ENCODE results near the gene PPP4C.
"Not testable (repeated sequence)": the region's sequence is repeated elsewhere in the genome, so short reads cannot be mapped to it uniquely, and the experiment has no call there.

Gene PPP4C

GRCh38 chr16:30113711-30114333, 38.0 kb downstream of the PPP4C start:
- H3K9me3 ChIP-seq (ENCODE audit: control insufficient read depth in 1 of 2, low read length in 2 of 2): no peaks in the 10 kb centered on the region
- H3K27ac ChIP-seq (ENCODE audit: low read depth, low read length): peak overlapping the region; percentile 3
- H3K36me3 ChIP-seq (ENCODE audit: control insufficient read depth in 1 of 2, insufficient read depth in 2 of 2, low read length in 2 of 2): peaks cover 24 to 43% of the 10 kb centered on the region in 2 donors
- peaks cover 39 to 57% of the 10 kb centered on the region in 2 donors for H3K4me1 ChIP-seq (ENCODE audit: control insufficient read depth in 1 of 2, insufficient read depth in 2 of 2, low read length in 2 of 2)
- H3K27me3 ChIP-seq (ENCODE audit: control insufficient read depth in 1 of 2, insufficient read depth in 2 of 2, low read length in 2 of 2): no peaks in the 10 kb centered on the region
- no peak overlapping the region for H3K4me3 ChIP-seq (ENCODE audit: low read depth in 1 of 2, low read length in 2 of 2)
- H3K9ac ChIP-seq (ENCODE audit: low read depth in 1 of 2, low read length in 2 of 2): peak overlapping the region in 1 of 2 donors; percentile 29

GRCh38 chr16:30114411-30114810, 38.6 kb downstream of the PPP4C start:
- H3K27ac ChIP-seq (ENCODE audit: low read depth, low read length): no peak overlapping the region
- no peaks in the 10 kb centered on the region for H3K27me3 ChIP-seq (ENCODE audit: control insufficient read depth in 1 of 2, insufficient read depth in 2 of 2, low read length in 2 of 2)
- peaks cover 28 to 47% of the 10 kb centered on the region in 2 donors for H3K36me3 ChIP-seq (ENCODE audit: control insufficient read depth in 1 of 2, insufficient read depth in 2 of 2, low read length in 2 of 2)
- peaks cover 43 to 61% of the 10 kb centered on the region in 2 donors for H3K4me1 ChIP-seq (ENCODE audit: control insufficient read depth in 1 of 2, insufficient read depth in 2 of 2, low read length in 2 of 2)
- peak overlapping the region in 1 of 2 donors; percentile 29 for H3K9ac ChIP-seq (ENCODE audit: low read depth in 1 of 2, low read length in 2 of 2)
- H3K9me3 ChIP-seq (ENCODE audit: control insufficient read depth in 1 of 2, low read length in 2 of 2): no peaks in the 10 kb centered on the region
- no peak overlapping the region for H3K4me3 ChIP-seq (ENCODE audit: low read depth in 1 of 2, low read length in 2 of 2)

GRCh38 chr16:30114833-30115232, 39.0 kb downstream of the PPP4C start:
- Histone ChIP-seq H3K4me1 (ENCODE audit: control insufficient read depth in 1 of 2, insufficient read depth in 2 of 2, low read length in 2 of 2) (peaks cover 47 to 65% of the 10 kb centered on the region in 2 donors), H3K9ac (ENCODE audit: low read depth in 1 of 2, low read length in 2 of 2) (peak overlapping the region in 1 of 2 donors; percentile 29), H3K36me3 (ENCODE audit: control insufficient read depth in 1 of 2, insufficient read depth in 2 of 2, low read length in 2 of 2) (peaks cover 28 to 49% of the 10 kb centered on the region in 2 donors)
- not testable (repeated sequence) for H3K27me3 ChIP-seq (ENCODE audit: control insufficient read depth in 1 of 2, insufficient read depth in 2 of 2, low read length in 2 of 2); H3K27ac ChIP-seq (ENCODE audit: low read depth, low read length); H3K9me3 ChIP-seq (ENCODE audit: control insufficient read depth in 1 of 2, low read length in 2 of 2); H3K4me3 ChIP-seq (ENCODE audit: low read depth in 1 of 2, low read length in 2 of 2)

GRCh38 chr16:30115238-30115637, 39.4 kb downstream of the PPP4C start:
- Histone ChIP-seq H3K4me1 (ENCODE audit: control insufficient read depth in 1 of 2, insufficient read depth in 2 of 2, low read length in 2 of 2) (peaks cover 51 to 68% of the 10 kb centered on the region in 2 donors), H3K27me3 (ENCODE audit: control insufficient read depth in 1 of 2, insufficient read depth in 2 of 2, low read length in 2 of 2) (no peaks in the 10 kb centered on the region), H3K9ac (ENCODE audit: low read depth in 1 of 2, low read length in 2 of 2) (peak overlapping the region in 1 of 2 donors; percentile 29), H3K27ac (ENCODE audit: low read depth, low read length) (peak overlapping the region; percentile 46), H3K9me3 (ENCODE audit: control insufficient read depth in 1 of 2, low read length in 2 of 2) (no peaks in the 10 kb centered on the region), H3K4me3 (ENCODE audit: low read depth in 1 of 2, low read length in 2 of 2) (no peak overlapping the region), H3K36me3 (ENCODE audit: control insufficient read depth in 1 of 2, insufficient read depth in 2 of 2, low read length in 2 of 2) (peaks cover 28 to 49% of the 10 kb centered on the region in 2 donors)

GRCh38 chr16:30116291-30117207, 40.8 kb downstream of the PPP4C start:
- H3K27me3 ChIP-seq (ENCODE audit: control insufficient read depth in 1 of 2, insufficient read depth in 2 of 2, low read length in 2 of 2): no peaks in the 10 kb centered on the region
- no peak overlapping the region for H3K4me3 ChIP-seq (ENCODE audit: low read depth in 1 of 2, low read length in 2 of 2)
- peak overlapping the region; percentile 30 for H3K27ac ChIP-seq (ENCODE audit: low read depth, low read length)
- no peak overlapping the region for H3K9ac ChIP-seq (ENCODE audit: low read depth in 1 of 2, low read length in 2 of 2)
- H3K36me3 ChIP-seq (ENCODE audit: control insufficient read depth in 1 of 2, insufficient read depth in 2 of 2, low read length in 2 of 2): peaks cover 24 to 36% of the 10 kb centered on the region in 2 donors
- no peaks in the 10 kb centered on the region for H3K9me3 ChIP-seq (ENCODE audit: control insufficient read depth in 1 of 2, low read length in 2 of 2)
- H3K4me1 ChIP-seq (ENCODE audit: control insufficient read depth in 1 of 2, insufficient read depth in 2 of 2, low read length in 2 of 2): peaks cover 59 to 80% of the 10 kb centered on the region in 2 donors

- H3K27ac ChIP-seq (ENCODE audit: low read depth, low read length): no peak overlapping the region
- H3K27me3 ChIP-seq (ENCODE audit: control insufficient read depth in 1 of 2, insufficient read depth in 2 of 2, low read length in 2 of 2): no peaks in the 10 kb centered on the region
- peaks cover 63 to 89% of the 10 kb centered on the region in 2 donors for H3K4me1 ChIP-seq (ENCODE audit: control insufficient read depth in 1 of 2, insufficient read depth in 2 of 2, low read length in 2 of 2)
- no peaks in the 10 kb centered on the region for H3K9me3 ChIP-seq (ENCODE audit: control insufficient read depth in 1 of 2, low read length in 2 of 2)
- peaks cover 18 to 36% of the 10 kb centered on the region in 2 donors for H3K36me3 ChIP-seq (ENCODE audit: control insufficient read depth in 1 of 2, insufficient read depth in 2 of 2, low read length in 2 of 2)
- no peak overlapping the region for H3K9ac ChIP-seq (ENCODE audit: low read depth in 1 of 2, low read length in 2 of 2)
- H3K4me3 ChIP-seq (ENCODE audit: low read depth in 1 of 2, low read length in 2 of 2): no peak overlapping the region
Observed at GRCh38 chr16:30117768-30118167, 42.0 kb downstream of the PPP4C start.

- Histone ChIP-seq H3K27ac (ENCODE audit: low read depth, low read length) (no peak overlapping the region), H3K36me3 (ENCODE audit: control insufficient read depth in 1 of 2, insufficient read depth in 2 of 2, low read length in 2 of 2) (peaks cover 18 to 32% of the 10 kb centered on the region in 2 donors)
Observed at GRCh38 chr16:30119428-30119827, 43.6 kb downstream of the PPP4C start.

GRCh38 chr16:30120340-30121105, 44.7 kb downstream of the PPP4C start:
- no peaks in the 10 kb centered on the region for H3K27me3 ChIP-seq (ENCODE audit: control insufficient read depth in 1 of 2, insufficient read depth in 2 of 2, low read length in 2 of 2)
- peaks cover 18 to 28% of the 10 kb centered on the region in 2 donors for H3K36me3 ChIP-seq (ENCODE audit: control insufficient read depth in 1 of 2, insufficient read depth in 2 of 2, low read length in 2 of 2)
- peaks cover 40 to 71% of the 10 kb centered on the region in 2 donors for H3K4me1 ChIP-seq (ENCODE audit: control insufficient read depth in 1 of 2, insufficient read depth in 2 of 2, low read length in 2 of 2)
- H3K9ac ChIP-seq (ENCODE audit: low read depth in 1 of 2, low read length in 2 of 2): peak overlapping the region; percentile 0 to 79
- H3K9me3 ChIP-seq (ENCODE audit: control insufficient read depth in 1 of 2, low read length in 2 of 2): no peaks in the 10 kb centered on the region
- peak overlapping the region; percentile 76 for H3K27ac ChIP-seq (ENCODE audit: low read depth, low read length)
- H3K4me3 ChIP-seq (ENCODE audit: low read depth in 1 of 2, low read length in 2 of 2): no peak overlapping the region

More at GRCh38 chr16:30119428-30119827, 43.6 kb downstream of the PPP4C start:
- Histone ChIP-seq H3K4me1 (ENCODE audit: control insufficient read depth in 1 of 2, insufficient read depth in 2 of 2, low read length in 2 of 2) (peaks cover 48 to 82% of the 10 kb centered on the region in 2 donors), H3K9ac (ENCODE audit: low read depth in 1 of 2, low read length in 2 of 2) (peak overlapping the region in 1 of 2 donors; percentile 0), H3K9me3 (ENCODE audit: control insufficient read depth in 1 of 2, low read length in 2 of 2) (no peaks in the 10 kb centered on the region), H3K27me3 (ENCODE audit: control insufficient read depth in 1 of 2, insufficient read depth in 2 of 2, low read length in 2 of 2) (no peaks in the 10 kb centered on the region), H3K4me3 (ENCODE audit: low read depth in 1 of 2, low read length in 2 of 2) (no peak overlapping the region)

GRCh38 chr16:30121741-30122571, 46.2 kb downstream of the PPP4C start:
- H3K9me3 ChIP-seq (ENCODE audit: control insufficient read depth in 1 of 2, low read length in 2 of 2): no peaks in the 10 kb centered on the region
- peak overlapping the region; percentile 79 to 98 for H3K9ac ChIP-seq (ENCODE audit: low read depth in 1 of 2, low read length in 2 of 2)
- H3K27me3 ChIP-seq (ENCODE audit: control insufficient read depth in 1 of 2, insufficient read depth in 2 of 2, low read length in 2 of 2): no peaks in the 10 kb centered on the region
- H3K4me1 ChIP-seq (ENCODE audit: control insufficient read depth in 1 of 2, insufficient read depth in 2 of 2, low read length in 2 of 2): peaks cover 39 to 60% of the 10 kb centered on the region in 2 donors
- peak overlapping the region; percentile 90 for H3K27ac ChIP-seq (ENCODE audit: low read depth, low read length)
- H3K4me3 ChIP-seq (ENCODE audit: low read depth in 1 of 2, low read length in 2 of 2): peak overlapping the region; percentile 68 to 83
- peaks cover 18 to 20% of the 10 kb centered on the region in 2 donors for H3K36me3 ChIP-seq (ENCODE audit: control insufficient read depth in 1 of 2, insufficient read depth in 2 of 2, low read length in 2 of 2)
